H1 (cell line): ENCODE measurements around the gene TRIM71. TPM values are rescaled to one million over a fixed set of nuclear protein-coding genes. Genes with fewer than 3 reads are reported as not detected.

ENCODE experiments used
- ATF2 ChIP-seq: IDR thresholded peaks from 2 replicates; pipeline ENCODE4 v1.6.1; 2012; ENCODE audit warnings: low read length, inconsistent platforms
- CBX8 ChIP-seq: fragments of 300-800, 300-1000 bp; sonication (generic); IDR thresholded peaks from 2 replicates; pipeline ENCODE4 v1.7.1; 2016; ENCODE audit warnings: low read depth, low read length, borderline replicate concordance
- CREB1 ChIP-seq: IDR thresholded peaks from 2 replicates; pipeline ENCODE4 v1.6.1; 2012; ENCODE audit warnings: inconsistent platforms
- E2F6 ChIP-seq: IDR thresholded peaks from 2 replicates; pipeline ENCODE4 v1.6.1; 2012; ENCODE audit warnings: inconsistent platforms
- EGR1 ChIP-seq: IDR thresholded peaks from 2 replicates; pipeline ENCODE4 v1.6.1; 2011; ENCODE audit warnings: low read depth, low read length, borderline replicate concordance
- HDAC2 ChIP-seq, 2 experiments: fragments of 300-600 bp in 1 of 2; sonication (generic) in 1 of 2; IDR thresholded peaks; 2 replicates each; pipeline ENCODE4 v1.6.1; 2011 to 2012; ENCODE audit warnings: low read depth in 2 of 2, low read length in 2 of 2, mild to moderate bottlenecking in 2 of 2, moderate library complexity in 2 of 2, borderline replicate concordance in 1 of 2, inconsistent platforms in 1 of 2
- HDAC6 ChIP-seq: IDR thresholded peaks from one replicate; pipeline ENCODE4 v1.7.1; 2012; ENCODE audit warnings: low read depth, mild to moderate bottlenecking, inconsistent platforms, low read length, moderate library complexity
- JUN ChIP-seq: IDR thresholded peaks from 2 replicates; pipeline ENCODE4 v1.6.1; 2011; ENCODE audit warnings: low read depth, mild to moderate bottlenecking, improper control_type of control experiment, low read length
- KDM4A ChIP-seq: IDR thresholded peaks from one replicate; pipeline ENCODE4 v1.7.1; 2012; ENCODE audit warnings: low read depth, mild to moderate bottlenecking, moderate library complexity, low read length, inconsistent platforms; ENCODE audit not compliant: severe bottlenecking
- MAFK ChIP-seq: IDR thresholded peaks from 2 replicates; pipeline ENCODE4 v1.6.1; 2012; ENCODE audit warnings: low read depth, mild to moderate bottlenecking, improper control_type of control experiment, low read length
- MAX ChIP-seq: IDR thresholded peaks from 2 replicates; pipeline ENCODE4 v1.6.1; 2012; ENCODE audit warnings: inconsistent platforms
- NANOG ChIP-seq: IDR thresholded peaks from 2 replicates; pipeline ENCODE4 v1.6.1; 2011; ENCODE audit warnings: low read length, low read depth, mild to moderate bottlenecking, inconsistent platforms; ENCODE audit not compliant: insufficient read depth, poor library complexity, severe bottlenecking
- PHF8 ChIP-seq: fragments of 200-600 bp; sonication (generic); conservative IDR thresholded peaks from 2 replicates; pipeline ENCODE4 v1.7.1; 2012; ENCODE audit warnings: low read depth, mild to moderate bottlenecking, inconsistent platforms, low read length, moderate library complexity
- POLR2A ChIP-seq, 2 experiments: IDR thresholded peaks; 1 replicate in 1 of 2; 2 replicates in 1 of 2; pipeline ENCODE4 v1.6.1; 2011; ENCODE audit warnings: low read depth in 2 of 2, low read length in 2 of 2, mild to moderate bottlenecking in 2 of 2; ENCODE audit errors: control extremely low read depth in 1 of 2
- POLR2AphosphoS5 ChIP-seq: IDR thresholded peaks from 2 replicates; pipeline ENCODE4 v1.6.1; 2011; ENCODE audit warnings: low read depth, low read length
- RBBP5 ChIP-seq: IDR thresholded peaks from 2 replicates; pipeline ENCODE4 v1.7.1; 2012; ENCODE audit warnings: low read depth, mild to moderate bottlenecking, inconsistent platforms, low read length, moderate library complexity, borderline replicate concordance
- SAP30 ChIP-seq: fragments of 300-600 bp; sonication (generic); IDR thresholded peaks from 2 replicates; pipeline ENCODE4 v1.7.1; 2012; ENCODE audit warnings: low read length, moderate library complexity, mild to moderate bottlenecking, inconsistent platforms; ENCODE audit not compliant: insufficient read depth, insufficient replicate concordance
- SIN3A ChIP-seq, 2 experiments: IDR thresholded peaks in 1 of 2; conservative IDR thresholded peaks in 1 of 2; 2 replicates each; pipeline ENCODE4 v1.6.1; 2011 to 2012; ENCODE audit warnings: low read length in 2 of 2, improper control_type of control experiment in 1 of 2, low read depth in 1 of 2, mild to moderate bottlenecking in 1 of 2
- SRF ChIP-seq: IDR thresholded peaks from 2 replicates; pipeline ENCODE4 v1.6.1; 2011; ENCODE audit warnings: mild to moderate bottlenecking, low read depth, low read length, moderate library complexity
- SUZ12 ChIP-seq: fragments of 200-600 bp; sonication (generic); IDR thresholded peaks from 2 replicates; pipeline ENCODE4 v1.6.1; 2012; ENCODE audit warnings: mild to moderate bottlenecking, inconsistent platforms, low read length, moderate library complexity, mixed read lengths
- TAF1 ChIP-seq: IDR thresholded peaks from 2 replicates; pipeline ENCODE4 v1.6.1; 2011; ENCODE audit warnings: mild to moderate bottlenecking, low read depth, low read length
- YY1 ChIP-seq: IDR thresholded peaks from 2 replicates; pipeline ENCODE4 v1.6.1; 2011; ENCODE audit warnings: low read depth, mild to moderate bottlenecking, low read length
- polyA plus RNA-seq, 7 experiments: library from polyadenylated mRNA; depleted of rRNA in 3 of 7; stranded (reverse) in 5 of 7; unstranded in 2 of 7; fragments of >200 nt in 5 of 7; fragments of 200-250 nt in 2 of 7; gene quantifications; 1 replicate in 5 of 7; 2 replicates in 1 of 7; 4 replicates in 1 of 7; pipeline versions ENCODE4 v1.2.1 to v1.2.3, GENCODE V29; 2011 to 2013; ENCODE audit warnings: missing spikeins in 2 of 7, mixed read lengths in 2 of 7
- total RNA-seq: library from RNA; stranded (reverse); fragmentation: NEBNext Ultra II Directional; extraction: Animal tissue kit (Norgen Biotek cat#: 25700); gene quantifications from 2 replicates; pipeline ENCODE4 v1.2.1, GENCODE V29; 2021

The TRIM71 gene
- total and polyA plus RNA-seq, 2 of the 8 experiments (the other 6 are each of a cell fraction or from before 2014, with no cell fraction given) = 53.7 to 293 TPM

- TF ChIP-seq POLR2AphosphoS5 (no peak; the same call in 1 of the 2 replicates), HDAC2 (IDR thresholded peaks at IDR 0.05; ENCODE audit: borderline replicate concordance in 1 of 2, low read depth in 2 of 2, low read length in 2 of 2) (peak in 1 of 2 experiments; percentile 79; a peak in 1 of 4 replicates), MAX (0 out of 2 replicates have a peak, but pooled peaks have one; percentile 29), POLR2A (IDR thresholded peaks at IDR 0.05; ENCODE audit: control extremely low read depth in 1 of 2, low read depth in 2 of 2, low read length in 2 of 2) (no peak), SUZ12 (no peak), MAFK (no peak), SAP30 (no peak), PHF8 (no peak), CBX8 (no peak), SRF (no peak), HDAC6 (no peak), CREB1 (no peak), YY1 (no peak), RBBP5 (no peak), E2F6 (no peak), KDM4A (no peak), SIN3A (conservative IDR thresholded peaks at IDR 0.05 in 1 of 2, IDR thresholded peaks at IDR 0.05 in 1 of 2; ENCODE audit: low read depth in 1 of 2, low read length in 2 of 2) (0 out of 4 replicates have a peak, but pooled peaks of 1 of the 2 experiments have one; percentile 51), TAF1 (no peak; the same call in 1 of the 2 replicates), NANOG (peak; percentile 96), JUN (no peak; the same call in 1 of the 2 replicates), ATF2 (peak; percentile 26; the same call in 1 of the 2 replicates), EGR1 (peak; percentile 82)
Observed at GRCh38 chr3:32780735-32781210, 37.0 kb upstream of the TRIM71 start (continued).
